AG09309 (cell line): ENCODE data around the gene AUTS2.

Experiments used
- DNase-seq: peaks from one replicate; pipeline ENCODE4 v3.0.0-alpha.2; 2010; ENCODE audit warnings: low read depth
- H3K4me3 ChIP-seq: 2 replicates; pipeline ENCODE4 v1.5.1; 2011; ENCODE audit warnings: mild to moderate bottlenecking, low read depth, low read length, moderate library complexity; ENCODE audit not compliant: control insufficient read depth
- CTCF ChIP-seq: IDR thresholded peaks from 2 replicates; pipeline ENCODE4 v1.5.1; 2011; ENCODE audit warnings: mild to moderate bottlenecking, low read depth, low read length, inconsistent platforms; ENCODE audit not compliant: insufficient read depth, control insufficient read depth; ENCODE audit errors: missing control alignments

The AUTS2 gene

GRCh38 chr7:69622014-69622835 lies 23.9 kb downstream of the AUTS2 start:
- no peak overlapping the region for H3K4me3 ChIP-seq
- DNase-seq: no peak
- TF ChIP-seq CTCF: no peak

GRCh38 chr7:69622960-69623359 lies 24.7 kb downstream of the AUTS2 start:
- no peak for TF ChIP-seq CTCF
- no peak for DNase-seq
- H3K4me3 ChIP-seq: no peak overlapping the region

GRCh38 chr7:69624435-69625230 lies 26.4 kb downstream of the AUTS2 start:
- no peak for DNase-seq
- no peak for TF ChIP-seq CTCF
- no peak overlapping the region for H3K4me3 ChIP-seq

GRCh38 chr7:69625238-69625637 lies 27.0 kb downstream of the AUTS2 start:
- no peak overlapping the region for H3K4me3 ChIP-seq
- no peak for TF ChIP-seq CTCF
- no peak for DNase-seq

- H3K4me3 ChIP-seq: no peak overlapping the region
- TF ChIP-seq CTCF: no peak
- no peak for DNase-seq
These were observed 27.5 kb downstream of the AUTS2 start for GRCh38 chr7:69625798-69626197.

- no peak for TF ChIP-seq CTCF
- H3K4me3 ChIP-seq: no peak overlapping the region
- peak; percentile 47 for DNase-seq
These were observed 32.0 kb downstream of the AUTS2 start for GRCh38 chr7:69630292-69630691.
